Left ventricle myocardium inferior (tissue), 1 donor: ENCODE data around the gene PLA2R1. TPM values are rescaled to one million over a fixed set of nuclear protein-coding genes. Genes with fewer than 3 reads are reported as not detected.
"Not testable (repeated sequence)": the region's sequence is repeated elsewhere in the genome, so short reads cannot be mapped to it uniquely, and the experiment has no call there.

ENCODE experiments used
- DNase-seq: peaks from one replicate; pipeline ENCODE4 v3.0.0-alpha.2; 2020
- H3K27ac ChIP-seq: fragments of 200-600 bp; replicated peaks from 2 replicates; pipeline ENCODE4 v1.8.0; 2021
- H3K27me3 ChIP-seq: fragments of 200-600 bp; 2 replicates; pipeline ENCODE4 v1.8.0; 2021; ENCODE audit warnings: low read depth
- H3K36me3 ChIP-seq: fragments of 200-600 bp; 2 replicates; pipeline ENCODE4 v1.8.0; 2021
- H3K4me1 ChIP-seq: fragments of 200-600 bp; 2 replicates; pipeline ENCODE4 v1.8.0; 2021
- H3K4me3 ChIP-seq: fragments of 200-600 bp; 2 replicates; pipeline ENCODE4 v1.8.0; 2021; ENCODE audit warnings: mild to moderate bottlenecking, moderate library complexity
- H3K9me3 ChIP-seq: fragments of 200-600 bp; replicated peaks from 2 replicates; pipeline ENCODE4 v1.8.0; 2021
- CTCF ChIP-seq: fragments of 200-600 bp; IDR thresholded peaks from 2 replicates; pipeline ENCODE4 v1.8.0; 2021; ENCODE audit warnings: antibody characterized with exemption, mild to moderate bottlenecking, borderline replicate concordance
- intact Hi-C: fragments of 100-400 bp; cut with micrococcal nuclease; formaldehyde crosslinking; loops from one replicate; pipeline ENCODE4 v1.11.0; 2022
- total RNA-seq: library from RNA; stranded (reverse); fragmentation: NEBNext Ultra II Directional; extraction: Animal tissue kit (Norgen Biotek cat#: 25700); gene quantifications from one replicate; pipeline ENCODE4 v1.2.1, GENCODE V29; 2021
- donor health status: DM: no; HTN: yes; CAD: no; lungs with severe emphysema.

Gene PLA2R1
- total RNA-seq, 1 donor from 2014 or later, result 2.3 TPM

DNA sequence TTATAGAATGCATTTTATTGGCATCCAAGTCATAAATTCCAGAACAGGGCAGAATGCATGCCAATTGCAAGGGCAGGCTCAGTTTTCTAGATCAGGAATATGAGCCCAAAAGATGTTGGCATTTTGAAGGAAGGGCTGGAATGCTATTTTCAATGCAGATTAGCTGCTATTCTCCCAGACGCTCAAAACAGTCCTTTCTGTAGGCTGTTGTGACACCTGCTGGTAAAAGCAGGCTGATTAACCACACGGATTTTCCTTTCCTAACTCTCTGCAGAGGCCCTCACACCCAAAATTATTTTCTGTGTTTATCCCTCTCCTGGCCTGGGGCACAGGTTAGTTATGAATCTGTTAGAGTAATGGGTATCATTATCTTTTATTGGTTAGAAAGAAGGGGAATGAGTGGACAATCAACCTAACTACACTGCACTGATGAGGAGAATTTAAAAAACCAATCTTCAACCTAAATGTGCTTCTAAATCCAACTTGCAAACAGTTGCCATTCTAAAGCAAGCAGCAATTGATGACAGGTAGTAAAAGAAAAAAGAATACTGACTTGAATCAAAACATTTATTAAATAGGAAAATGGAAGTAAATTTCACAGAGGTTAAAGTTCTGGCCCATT is 94.0 kb downstream of the PLA2R1 start:
- no peaks in the 10 kb centered on the region for H3K36me3 ChIP-seq
- H3K27ac ChIP-seq, result no peak overlapping the region
- no peak overlapping the region for H3K4me3 ChIP-seq
- no peaks in the 10 kb centered on the region for H3K9me3 ChIP-seq
- DNase-seq, result no peak
- intact Hi-C loops, result no loop called here
- peak; percentile 74 for TF ChIP-seq CTCF
- peaks cover 3% of the 10 kb centered on the region for H3K4me1 ChIP-seq
- no peaks in the 10 kb centered on the region for H3K27me3 ChIP-seq

- H3K4me1 ChIP-seq, result peaks cover 30% of the 10 kb centered on the region
- intact Hi-C loops, result no loop called here
- H3K4me3 ChIP-seq, result no peak overlapping the region
- H3K27me3 ChIP-seq, result no peaks in the 10 kb centered on the region
- no peaks in the 10 kb centered on the region for H3K36me3 ChIP-seq
- H3K9me3 ChIP-seq, result no peaks in the 10 kb centered on the region
- no peak overlapping the region for H3K27ac ChIP-seq
- DNase-seq, result no peak
- no peak for TF ChIP-seq CTCF
Observed at GRCh38 chr2:159963700-159964099, 98.7 kb downstream of the PLA2R1 start.

DNA sequence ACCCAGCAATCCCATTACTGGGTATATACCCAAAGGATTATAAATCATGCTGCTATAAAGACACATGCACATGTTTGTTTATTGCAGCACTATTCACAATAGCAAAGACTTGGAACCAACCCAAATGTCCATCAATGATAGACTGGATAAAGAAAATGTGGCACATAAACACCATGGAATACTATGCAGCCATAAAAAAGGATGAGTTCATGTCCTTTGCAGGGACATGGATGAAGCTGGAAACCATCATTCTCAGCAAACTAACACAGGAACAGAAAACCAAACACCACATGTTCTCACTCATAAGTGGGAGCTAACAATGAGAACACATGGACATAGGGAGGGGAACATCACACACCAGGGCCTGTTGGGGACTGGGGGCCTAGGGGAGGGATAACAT is 99.9 kb downstream of the PLA2R1 start:
- intact Hi-C loops, H3K4me3 ChIP-seq, H3K9me3 ChIP-seq, H3K27ac ChIP-seq, H3K36me3 ChIP-seq, DNase-seq, H3K27me3 ChIP-seq: not testable (repeated sequence)
- peaks cover 28% of the 10 kb centered on the region for H3K4me1 ChIP-seq

DNA sequence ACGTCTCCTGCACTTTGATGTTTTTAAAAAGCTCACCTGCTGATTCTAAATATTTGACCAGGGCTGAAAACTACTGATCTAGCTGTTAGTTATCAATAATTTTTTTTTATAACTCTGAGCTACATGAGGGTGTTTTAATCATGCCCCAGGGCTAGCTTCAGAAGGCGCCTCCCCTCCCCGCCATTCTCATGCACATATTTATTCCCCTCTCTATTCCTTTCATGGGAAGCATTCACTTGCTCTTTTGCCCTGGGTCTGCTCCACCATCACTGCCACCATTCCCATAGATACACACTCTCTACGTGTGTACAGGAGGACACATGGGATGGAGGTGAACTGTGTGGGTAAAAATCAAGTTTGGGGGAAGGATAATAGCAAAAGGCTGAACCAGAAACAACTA is 101.0 kb downstream of the PLA2R1 start:
- no peak for TF ChIP-seq CTCF

GRCh38 chr2:159961037-159961436 is 101.4 kb downstream of the PLA2R1 start:
- no peaks in the 10 kb centered on the region for H3K27me3 ChIP-seq
- intact Hi-C loops, result no loop called here
- H3K4me1 ChIP-seq, result peaks cover 28% of the 10 kb centered on the region
- H3K4me3 ChIP-seq, result no peak overlapping the region
- no peak for DNase-seq
- TF ChIP-seq CTCF, result no peak
- H3K9me3 ChIP-seq, result no peaks in the 10 kb centered on the region
- peak overlapping the region; percentile 10 for H3K27ac ChIP-seq
- H3K36me3 ChIP-seq, result no peaks in the 10 kb centered on the region

More for the DNA sequence above, 101.0 kb downstream of the PLA2R1 start:
- Histone ChIP-seq H3K27ac (peak overlapping the region; percentile 10), H3K4me3 (no peak overlapping the region), H3K27me3 (no peaks in the 10 kb centered on the region), H3K9me3 (no peaks in the 10 kb centered on the region), H3K36me3 (no peaks in the 10 kb centered on the region), H3K4me1 (peaks cover 28% of the 10 kb centered on the region)
- no peak for DNase-seq
- intact Hi-C loops, result no loop called here

GRCh38 chr2:159960414-159960813 is 102.0 kb downstream of the PLA2R1 start:
- Histone ChIP-seq H3K4me1 (peaks cover 28% of the 10 kb centered on the region), H3K36me3 (no peaks in the 10 kb centered on the region), H3K27ac (peak overlapping the region; percentile 10), H3K27me3 (no peaks in the 10 kb centered on the region), H3K4me3 (no peak overlapping the region), H3K9me3 (no peaks in the 10 kb centered on the region)
- intact Hi-C loops, result no loop called here
- TF ChIP-seq CTCF, result no peak
- no peak for DNase-seq
